HG03175 (cell line): Measurements from ENCODE around the gene KDELR3.

Experiments used
- ATAC-seq: cut with Tn5 transposase; IDR thresholded peaks from one replicate; pipeline ENCODE4 v1.9.1; 2021; ENCODE audit warnings: mild to moderate bottlenecking, moderate library complexity; ENCODE audit not compliant: unreplicated experiment

Gene KDELR3

DNA sequence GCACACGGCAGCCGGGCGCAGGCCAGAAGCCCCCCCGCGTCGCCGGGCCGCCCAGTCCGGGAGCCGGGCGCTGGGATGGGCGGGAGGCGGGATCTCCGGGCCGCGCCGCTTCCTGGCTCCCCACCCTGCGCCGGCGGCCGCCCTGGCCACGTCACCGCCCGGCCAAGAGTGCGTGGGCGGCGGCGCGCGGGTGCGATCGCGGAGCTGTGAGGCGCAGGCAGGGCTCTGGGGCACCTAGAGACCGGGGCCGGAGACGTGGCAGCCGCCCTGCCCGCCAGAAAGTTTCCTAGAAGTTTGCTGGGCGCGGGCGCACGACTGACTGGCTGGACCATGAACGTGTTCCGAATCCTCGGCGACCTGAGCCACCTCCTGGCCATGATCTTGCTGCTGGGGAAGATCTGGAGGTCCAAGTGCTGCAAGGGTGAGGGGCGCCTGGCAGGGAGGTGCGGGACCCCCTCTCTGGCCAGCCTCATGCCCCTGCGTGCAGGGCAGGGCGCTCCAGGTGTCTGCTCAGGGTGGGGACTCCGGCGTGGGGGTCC, at the start of gene KDELR3:
TSS of gene KDELR3 (plus strand) at position 193 of the 539 bp plus-strand sequence. CDS start at position 331, 138 bp downstream.
- ATAC-seq = no peak

DNA sequence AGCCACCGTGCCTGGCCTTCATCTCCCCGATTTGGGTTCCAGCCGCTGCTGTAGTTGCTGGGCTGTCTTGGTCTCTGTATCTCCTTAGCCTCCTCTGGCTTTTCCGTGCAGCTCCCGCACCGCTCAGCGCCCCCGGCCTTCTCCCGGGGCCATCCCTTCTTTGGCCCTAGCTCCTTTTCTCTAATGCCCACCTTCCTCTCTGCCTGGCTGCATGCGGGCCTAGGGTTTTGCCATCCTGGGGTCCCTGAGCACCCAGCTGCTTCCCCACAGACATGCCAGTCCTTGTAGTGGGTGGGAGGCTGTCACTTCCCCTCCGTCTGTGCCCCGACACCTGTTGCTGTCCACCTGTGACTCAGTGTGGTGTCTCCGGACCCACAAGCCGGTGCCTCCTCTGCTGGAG, 49.3 kb upstream of the KDELR3 start:
- ATAC-seq = no peak

GRCh38 chr22:38419121-38419857, 48.6 kb upstream of the KDELR3 start:
- ATAC-seq = no peak

DNA sequence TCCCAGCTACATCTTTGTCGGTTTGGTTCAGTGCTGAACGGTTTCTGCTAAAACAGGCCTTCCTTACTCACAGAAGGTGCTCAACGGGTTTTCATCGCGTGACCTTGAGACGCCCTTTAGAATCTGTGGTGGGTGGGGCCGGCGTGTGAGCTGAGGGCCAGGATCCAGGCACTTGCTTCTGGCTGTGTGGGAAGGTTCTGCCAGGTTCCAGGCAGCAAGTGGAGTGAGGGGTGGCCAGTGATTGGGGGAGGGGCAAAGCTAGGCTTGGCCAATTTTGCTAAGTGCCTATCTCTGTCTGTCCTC, 48.1 kb upstream of the KDELR3 start:
- no peak for ATAC-seq

GRCh38 chr22:38420734-38421133, 47.2 kb upstream of the KDELR3 start:
- ATAC-seq = no peak

DNA sequence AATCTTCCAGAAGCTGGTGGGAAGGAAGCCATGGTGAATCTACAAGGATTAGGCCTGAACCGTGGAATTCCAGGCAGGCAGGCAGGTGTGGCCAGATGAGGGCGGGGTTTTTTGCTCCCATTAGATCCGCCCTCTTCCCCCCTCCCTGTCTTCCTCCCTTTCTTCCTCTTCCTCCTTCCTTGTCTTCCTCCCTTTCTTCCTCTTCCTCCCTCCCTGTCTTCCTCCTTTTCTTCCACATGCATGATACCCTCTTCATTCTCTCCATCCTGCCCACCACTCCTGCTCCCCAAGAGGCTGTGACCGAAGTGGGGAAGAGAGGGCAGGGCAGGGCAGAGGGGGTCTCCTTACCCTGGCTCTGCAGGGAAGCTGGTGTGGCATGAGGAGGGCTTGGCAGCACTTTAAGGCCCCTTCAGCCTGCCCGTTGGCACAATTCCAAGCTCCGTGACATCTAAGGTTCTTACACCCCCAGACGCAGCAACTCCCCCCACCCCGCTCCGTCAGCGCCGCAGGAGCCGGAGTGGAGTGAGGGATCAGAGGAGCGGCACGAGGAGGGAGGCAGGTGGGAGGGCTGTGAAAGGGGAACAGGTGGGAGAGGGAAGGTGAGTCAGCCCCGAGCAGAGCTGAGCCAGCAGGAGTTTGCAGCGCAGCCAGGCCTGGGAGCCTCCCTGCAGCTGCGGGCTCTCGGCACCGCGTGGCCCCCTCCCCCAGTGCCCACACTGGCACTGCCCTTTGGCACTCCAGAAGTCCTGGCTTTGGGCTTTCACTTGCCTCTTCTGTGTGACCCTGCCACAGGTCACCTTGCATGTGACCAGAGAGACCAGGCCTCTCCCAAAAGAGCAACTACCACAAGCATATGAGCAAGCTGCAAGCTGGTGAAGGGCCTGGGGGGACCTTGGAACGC, 45.0 kb upstream of the KDELR3 start:
- ATAC-seq = no peak

DNA sequence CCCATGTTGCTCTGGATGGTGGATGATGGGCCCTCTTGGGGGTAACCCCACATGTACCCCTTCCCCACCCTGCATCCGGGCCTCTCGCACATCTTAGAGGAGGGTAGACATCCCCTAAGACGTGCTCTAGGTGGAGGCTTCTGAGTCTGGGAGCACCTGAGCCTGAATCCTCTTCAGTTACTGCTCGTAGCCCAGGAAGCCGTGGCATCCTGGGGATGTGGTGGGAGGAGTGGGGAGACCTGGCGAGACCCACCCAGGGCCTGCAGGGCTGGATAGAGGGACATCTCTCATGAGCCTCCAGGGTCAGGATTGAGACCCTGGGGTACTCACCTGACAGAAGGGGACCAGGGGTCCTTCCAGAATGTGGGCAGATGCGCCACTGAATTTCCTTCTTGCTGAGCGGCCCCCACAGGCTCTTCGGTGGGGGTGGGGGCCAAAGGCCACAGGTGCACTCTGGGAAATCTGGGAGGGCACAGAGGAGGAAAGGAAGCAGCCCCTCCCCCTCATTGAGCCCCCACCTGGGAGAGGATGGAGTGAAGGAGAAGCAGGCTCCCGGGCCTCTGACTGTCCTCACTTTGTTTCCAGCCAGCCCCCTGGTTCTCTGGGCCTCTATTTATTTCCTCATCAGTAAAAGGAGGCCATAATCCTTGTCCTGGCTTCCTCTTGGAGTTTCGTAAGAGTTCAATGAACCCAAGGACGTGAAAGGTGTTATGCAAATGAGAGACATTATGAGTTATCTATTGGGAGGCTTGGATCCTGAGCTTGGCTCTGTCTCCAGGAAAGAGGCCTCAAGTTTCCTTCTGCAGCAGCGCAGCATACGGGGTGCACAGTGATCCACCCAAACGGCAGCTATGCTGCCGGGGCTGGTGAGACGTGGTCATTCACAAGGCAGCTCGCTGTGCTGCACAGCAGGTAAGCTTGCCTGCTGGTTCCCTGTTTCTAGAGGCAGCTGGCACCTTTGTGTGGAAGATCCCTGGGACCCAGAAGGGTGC, 44.1 kb upstream of the KDELR3 start:
- no peak for ATAC-seq

GRCh38 chr22:38424525-38425080, 43.3 kb upstream of the KDELR3 start:
- no peak for ATAC-seq

GRCh38 chr22:38426628-38427027, 41.3 kb upstream of the KDELR3 start:
- ATAC-seq = no peak

DNA sequence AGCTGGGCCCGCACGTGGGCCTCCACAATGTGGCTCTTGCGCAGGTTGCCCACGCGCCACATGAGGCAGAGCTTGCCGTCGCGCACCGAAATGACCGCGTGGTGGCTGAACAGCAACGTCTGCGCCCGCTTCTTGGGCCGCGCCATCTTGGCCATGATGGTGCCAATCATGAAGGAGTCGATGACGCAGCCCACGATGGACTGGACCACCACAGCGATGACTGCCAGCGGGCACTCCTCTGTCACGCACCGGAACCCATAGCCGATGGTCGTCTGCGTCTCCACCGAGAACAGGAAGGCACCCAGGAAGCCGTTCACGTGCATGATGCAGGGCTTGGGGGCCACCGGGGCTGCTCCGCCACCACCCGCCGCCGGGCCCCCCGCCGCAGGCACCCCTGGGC, 40.4 kb upstream of the KDELR3 start:
- ATAC-seq = no peak

DNA sequence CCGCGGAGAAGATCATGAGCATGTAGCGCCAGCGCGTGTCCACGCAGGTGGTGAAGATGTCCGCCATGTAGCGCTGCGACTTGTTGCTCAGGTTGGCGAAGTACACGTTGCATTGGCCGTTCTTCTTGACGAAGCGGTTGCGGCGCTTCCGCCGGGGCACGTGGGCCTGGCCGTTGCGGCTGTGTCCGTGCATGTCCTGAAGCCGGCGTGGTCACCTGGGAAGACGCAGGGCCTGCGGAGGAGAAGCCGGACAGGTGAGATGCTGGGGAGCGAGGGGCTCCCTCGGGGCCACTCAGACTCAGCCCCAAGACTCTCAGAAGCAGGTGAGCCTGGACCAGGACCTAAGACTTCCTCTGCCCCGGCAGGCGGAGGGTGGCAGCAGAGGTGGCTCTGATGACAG, 40.0 kb upstream of the KDELR3 start:
- no peak for ATAC-seq

DNA sequence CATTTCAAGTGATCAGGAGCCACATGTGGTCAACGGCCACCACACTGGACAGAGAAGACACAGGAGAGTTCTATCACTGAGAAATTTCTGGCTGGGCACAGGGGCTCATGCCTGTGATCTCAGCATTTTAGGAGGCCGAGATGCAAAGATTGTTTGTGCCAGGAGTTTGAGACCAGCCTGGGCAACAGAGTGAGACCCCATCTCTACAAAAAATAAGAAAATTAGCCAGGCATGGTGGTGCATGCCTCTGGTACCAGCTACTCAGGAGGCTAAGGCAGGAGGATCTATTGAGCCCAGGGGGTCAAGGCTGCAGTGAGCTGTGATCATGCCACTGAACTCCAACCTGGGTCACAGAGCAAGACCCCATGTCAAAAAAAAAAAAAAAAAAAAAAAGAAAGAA, 39.2 kb upstream of the KDELR3 start:
- ATAC-seq = no peak

DNA sequence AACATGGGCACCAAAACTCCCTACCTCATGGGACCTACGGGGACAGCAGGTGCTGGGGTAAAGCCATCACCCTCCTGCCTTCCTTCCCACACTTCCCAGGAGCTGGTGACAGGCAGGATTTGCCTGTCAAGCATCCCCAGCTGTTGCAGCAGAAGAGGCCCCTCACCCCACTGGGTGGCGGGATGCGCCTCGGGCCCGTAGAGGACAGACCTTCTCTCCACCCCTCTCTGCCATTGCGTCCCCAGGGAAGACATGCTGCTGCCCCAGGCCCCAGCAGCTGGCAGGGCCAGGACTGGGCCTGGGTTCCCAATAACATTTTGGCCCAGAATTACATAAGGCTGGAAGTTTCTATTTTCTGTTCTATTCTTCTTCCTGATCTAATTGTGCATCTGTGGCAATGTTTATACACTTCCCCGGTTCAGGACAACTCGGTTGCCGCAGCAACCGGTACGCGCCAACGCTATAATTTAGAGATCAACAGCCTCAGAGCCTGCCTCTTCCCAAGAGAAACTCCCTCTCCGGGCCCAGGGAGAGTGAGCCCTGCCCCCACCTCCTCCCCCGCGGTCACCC, 38.3 kb upstream of the KDELR3 start:
- ATAC-seq = no peak

- ATAC-seq = no peak
These were observed 36.5 kb upstream of the KDELR3 start for GRCh38 chr22:38431266-38432010.

- no peak for ATAC-seq
These were observed 35.6 kb upstream of the KDELR3 start for GRCh38 chr22:38432264-38432663.

DNA sequence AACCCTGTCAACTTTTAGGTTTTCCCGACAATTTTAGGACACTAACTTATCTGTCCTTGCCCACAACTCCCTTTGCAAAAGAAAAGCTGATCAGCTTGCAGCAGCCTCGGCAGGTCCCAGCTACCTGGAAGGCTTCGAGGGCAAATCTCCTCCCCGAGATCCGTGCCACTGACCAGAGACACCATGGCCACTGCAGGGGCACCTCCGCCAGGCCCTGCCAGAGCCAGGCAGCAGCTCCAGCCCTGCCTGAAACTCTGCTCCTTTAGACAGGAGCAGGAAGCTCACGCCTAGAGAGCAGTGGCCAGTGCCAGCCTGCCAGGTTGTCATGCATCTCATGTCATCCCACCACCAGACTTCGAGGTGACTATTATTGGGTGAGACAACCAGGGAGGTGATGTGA, 34.0 kb upstream of the KDELR3 start:
- ATAC-seq = no peak

- ATAC-seq = no peak
These were observed 32.9 kb upstream of the KDELR3 start for GRCh38 chr22:38435010-38435409.

DNA sequence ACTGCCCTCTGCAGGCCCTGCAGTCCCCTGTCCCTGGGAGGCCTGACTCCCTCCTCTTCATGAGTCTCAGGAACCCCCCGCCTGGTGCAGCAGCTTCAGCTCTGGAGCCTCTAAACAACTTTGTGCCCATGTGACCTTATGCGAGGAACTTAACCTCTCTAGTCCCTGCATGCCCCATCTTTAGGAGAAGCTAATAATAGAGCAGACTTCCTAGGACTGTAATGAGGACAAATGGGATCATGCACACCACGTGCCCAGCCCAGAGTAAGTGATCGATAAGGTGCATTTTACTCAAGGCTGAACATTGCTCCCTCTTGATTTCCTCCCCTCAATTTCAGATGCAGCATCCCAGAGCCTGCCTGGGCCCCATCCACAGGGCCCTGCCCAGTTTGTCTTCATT, 31.9 kb upstream of the KDELR3 start:
- ATAC-seq = no peak

- ATAC-seq = no peak
These were observed 31.1 kb upstream of the KDELR3 start for GRCh38 chr22:38436629-38437395.
